ENCODE data around the gene MARCKS.

DNA sequence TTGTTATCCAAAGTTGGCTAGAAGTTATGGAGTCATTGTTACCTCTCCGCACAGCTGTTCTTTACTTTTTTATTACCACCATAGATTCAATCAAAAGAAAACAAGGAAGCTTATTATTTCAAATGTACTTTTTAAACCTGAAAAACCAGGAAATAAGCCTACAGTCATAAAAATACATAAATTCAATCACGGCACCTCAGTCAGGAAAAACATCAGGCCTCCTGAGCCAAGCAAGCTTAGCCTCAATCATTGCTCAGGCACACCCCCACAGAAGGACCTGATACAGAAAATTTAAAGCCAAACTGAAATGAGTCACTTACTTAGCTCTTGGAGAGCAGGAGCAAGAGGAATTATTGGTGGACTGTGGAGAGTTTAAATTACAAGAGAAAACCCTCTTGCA is 44.3 kb downstream of the MARCKS start:
- no peak for TF ChIP-seq EZH2 (IDR thresholded peaks at IDR 0.05; ENCODE audit: borderline replicate concordance, low read length)
- TF ChIP-seq, protein P1, sequence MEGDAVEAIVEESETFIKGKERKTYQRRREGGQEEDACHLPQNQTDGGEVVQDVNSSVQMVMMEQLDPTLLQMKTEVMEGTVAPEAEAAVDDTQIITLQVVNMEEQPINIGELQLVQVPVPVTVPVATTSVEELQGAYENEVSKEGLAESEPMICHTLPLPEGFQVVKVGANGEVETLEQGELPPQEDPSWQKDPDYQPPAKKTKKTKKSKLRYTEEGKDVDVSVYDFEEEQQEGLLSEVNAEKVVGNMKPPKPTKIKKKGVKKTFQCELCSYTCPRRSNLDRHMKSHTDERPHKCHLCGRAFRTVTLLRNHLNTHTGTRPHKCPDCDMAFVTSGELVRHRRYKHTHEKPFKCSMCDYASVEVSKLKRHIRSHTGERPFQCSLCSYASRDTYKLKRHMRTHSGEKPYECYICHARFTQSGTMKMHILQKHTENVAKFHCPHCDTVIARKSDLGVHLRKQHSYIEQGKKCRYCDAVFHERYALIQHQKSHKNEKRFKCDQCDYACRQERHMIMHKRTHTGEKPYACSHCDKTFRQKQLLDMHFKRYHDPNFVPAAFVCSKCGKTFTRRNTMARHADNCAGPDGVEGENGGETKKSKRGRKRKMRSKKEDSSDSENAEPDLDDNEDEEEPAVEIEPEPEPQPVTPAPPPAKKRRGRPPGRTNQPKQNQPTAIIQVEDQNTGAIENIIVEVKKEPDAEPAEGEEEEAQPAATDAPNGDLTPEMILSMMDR (IDR thresholded peaks at IDR 0.05; ENCODE audit: low read length): no peak
